HepG2 (cell line): ENCODE results near the gene PEPD. TPM values are rescaled to one million over a fixed set of nuclear protein-coding genes. Genes with fewer than 3 reads are reported as not detected.

Source experiments
- AKAP8 ChIP-seq: sonication (generic); formaldehyde crosslinking; IDR thresholded peaks from 2 replicates; pipeline ENCODE4 v1.5.1; 2020; ENCODE audit warnings: mild to moderate bottlenecking, missing genetic modification reagents
- BHLHE40 ChIP-seq: IDR thresholded peaks from 2 replicates; pipeline ENCODE4 v1.6.1; 2011; ENCODE audit warnings: low read length, improper control_type of control experiment
- DNMT1 ChIP-seq: sonication (generic); formaldehyde crosslinking; IDR thresholded peaks from 2 replicates; pipeline ENCODE4 v1.5.1; 2020; ENCODE audit warnings: mild to moderate bottlenecking, missing genetic modification reagents
- GATAD2A ChIP-seq: IDR thresholded peaks from 2 replicates; pipeline ENCODE4 v1.6.1; 2016
- MED1 ChIP-seq: sonication (generic); formaldehyde crosslinking; IDR thresholded peaks from 2 replicates; pipeline ENCODE4 v1.4.0; 2020; ENCODE audit warnings: missing genetic modification reagents
- NFATC3 ChIP-seq: sonication (generic); formaldehyde crosslinking; IDR thresholded peaks from 2 replicates; pipeline ENCODE4 v1.5.1; 2020; ENCODE audit warnings: mild to moderate bottlenecking, missing genetic modification reagents
- NFE2L1 ChIP-seq: sonication (generic); formaldehyde crosslinking; IDR thresholded peaks from 2 replicates; pipeline ENCODE4 v1.4.0; 2020; ENCODE audit warnings: missing genetic modification reagents, mild to moderate bottlenecking, borderline replicate concordance
- PAX8 ChIP-seq: sonication (generic); formaldehyde crosslinking; IDR thresholded peaks from 2 replicates; pipeline ENCODE4 v1.8.0; 2022; ENCODE audit warnings: mild to moderate bottlenecking, missing genetic modification reagents, borderline replicate concordance
- PLRG1 ChIP-seq: fragments of 450-650 bp; conservative IDR thresholded peaks from 2 replicates; pipeline ENCODE4 v1.6.1; 2016
- PRPF4 ChIP-seq: fragments of 200-400 bp; formaldehyde crosslinking; IDR thresholded peaks from 2 replicates; pipeline ENCODE4 v1.6.1; 2016; ENCODE audit warnings: low read length, low read depth; ENCODE audit not compliant: poor library complexity, severe bottlenecking
- RBAK ChIP-seq: sonication (generic); formaldehyde crosslinking; IDR thresholded peaks from 2 replicates; pipeline ENCODE4 v1.5.1; 2020; ENCODE audit warnings: mild to moderate bottlenecking, missing genetic modification reagents
- RBM39 ChIP-seq: fragments of 200-400 bp; formaldehyde crosslinking; IDR thresholded peaks from one replicate; pipeline ENCODE4 v1.6.1; 2018; ENCODE audit warnings: antibody characterized with exemption, mild to moderate bottlenecking, low read depth, low read length; ENCODE audit not compliant: poor library complexity, severe bottlenecking
- SAP130 ChIP-seq: IDR thresholded peaks from 2 replicates; pipeline ENCODE4 v1.6.1; 2016; ENCODE audit warnings: low read depth
- TOE1 ChIP-seq: sonication (generic); formaldehyde crosslinking; IDR thresholded peaks from 2 replicates; pipeline ENCODE4 v1.4.0; 2020; ENCODE audit warnings: mild to moderate bottlenecking, missing genetic modification reagents
- ZMYM3 ChIP-seq: sonication (generic); formaldehyde crosslinking; IDR thresholded peaks from 2 replicates; pipeline ENCODE4 v1.5.1; 2020; ENCODE audit warnings: mild to moderate bottlenecking, missing genetic modification reagents
- ZMYM4 ChIP-seq: sonication (generic); formaldehyde crosslinking; IDR thresholded peaks from 2 replicates; pipeline ENCODE4 v1.8.1; 2023; ENCODE audit warnings: mild to moderate bottlenecking, missing genetic modification reagents
- ZNF205 ChIP-seq: IDR thresholded peaks from 2 replicates; pipeline ENCODE4 v1.6.1; 2018; ENCODE audit warnings: missing biosample characterization, missing genetic modification reagents
- ZNF232 ChIP-seq: sonication (generic); formaldehyde crosslinking; IDR thresholded peaks from 2 replicates; pipeline ENCODE4 v1.4.0; 2020; ENCODE audit warnings: missing genetic modification reagents, borderline replicate concordance
- ZNF512 ChIP-seq: sonication (generic); formaldehyde crosslinking; IDR thresholded peaks from 2 replicates; pipeline ENCODE4 v1.4.0; 2020; ENCODE audit warnings: mild to moderate bottlenecking, missing genetic modification reagents
- polyA plus RNA-seq, 8 experiments: library from polyadenylated mRNA; depleted of rRNA in 3 of 8; stranded (reverse) in 7 of 8; unstranded in 1 of 8; fragments of >200 nt; fragmentation: Illumina TruSeq in 4 of 8; extraction: Trizol in 4 of 8; gene quantifications; 2 replicates each; pipeline versions ENCODE4 v1.2.1 to v1.2.3, GENCODE V29; 2011 to 2016; ENCODE audit warnings: low read depth in 4 of 8, missing spikeins in 1 of 8, mixed read lengths in 1 of 8; ENCODE audit not compliant: insufficient read depth in 1 of 8
- total RNA-seq, 5 experiments: library from RNA; depleted of rRNA; stranded (reverse); fragments of >200 nt; fragmentation: Illumina TruSeq; extraction: Trizol; gene quantifications; 2 replicates each; pipeline ENCODE4 v1.2.3, GENCODE V29; 2016; ENCODE audit warnings: low read depth in 1 of 5
- TF ChIP-seq, protein P1 (sequence below): IDR thresholded peaks from 2 replicates; pipeline ENCODE4 v1.4.0; 2020; ENCODE audit warnings: mild to moderate bottlenecking, missing genetic modification reagents
- TF ChIP-seq, protein P2 (sequence below): conservative IDR thresholded peaks from 2 replicates; pipeline ENCODE4 v1.6.1; 2018; ENCODE audit warnings: missing genetic modification reagents
- TF ChIP-seq, protein P3 (sequence below): sonication (generic); formaldehyde crosslinking; IDR thresholded peaks from 2 replicates; pipeline ENCODE4 v1.4.0; 2020; ENCODE audit warnings: missing genetic modification reagents

PEPD gene
- total and polyA plus RNA-seq, 2 of the 13 experiments (the other 11 are each of a cell fraction or from before 2014, with no cell fraction given) = 60.7 to 75.1 TPM

DNA sequence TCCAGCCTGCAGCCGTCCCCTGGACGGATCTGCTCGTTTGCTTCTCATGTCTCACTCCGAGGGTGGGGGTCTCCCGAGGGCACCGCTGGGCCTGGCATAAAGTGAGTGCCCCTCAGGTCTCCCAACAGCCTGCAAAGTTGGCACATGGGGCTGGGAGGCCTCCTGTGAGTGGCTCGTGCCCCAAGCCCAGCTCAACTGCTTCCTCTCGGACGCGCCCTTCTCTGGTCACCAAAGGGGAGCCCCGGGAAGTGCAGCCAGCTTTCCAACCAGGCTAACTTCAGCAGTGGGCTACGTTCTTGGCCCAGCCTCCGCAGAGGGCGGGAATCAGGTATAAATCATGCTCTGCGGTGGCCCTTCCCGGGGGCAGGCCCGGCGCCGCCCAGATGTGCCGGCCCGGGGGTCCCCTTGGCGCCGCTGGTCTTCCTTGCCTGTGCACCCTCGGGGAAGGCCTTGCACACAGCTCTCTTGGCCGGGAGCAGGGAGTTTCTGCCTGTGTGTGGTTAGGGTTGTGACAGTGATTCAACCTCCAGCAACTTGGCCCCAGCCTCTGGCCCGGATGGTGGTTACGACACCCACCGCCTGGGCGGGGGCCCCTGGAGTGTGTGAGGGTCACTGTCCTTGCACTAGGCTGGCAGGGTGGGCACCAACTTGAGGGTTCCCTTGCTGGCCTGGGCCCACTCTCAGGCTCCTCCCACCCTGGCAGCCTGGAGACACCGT is 127.4 kb downstream of the PEPD start (continued):
- TF ChIP-seq, protein P1, sequence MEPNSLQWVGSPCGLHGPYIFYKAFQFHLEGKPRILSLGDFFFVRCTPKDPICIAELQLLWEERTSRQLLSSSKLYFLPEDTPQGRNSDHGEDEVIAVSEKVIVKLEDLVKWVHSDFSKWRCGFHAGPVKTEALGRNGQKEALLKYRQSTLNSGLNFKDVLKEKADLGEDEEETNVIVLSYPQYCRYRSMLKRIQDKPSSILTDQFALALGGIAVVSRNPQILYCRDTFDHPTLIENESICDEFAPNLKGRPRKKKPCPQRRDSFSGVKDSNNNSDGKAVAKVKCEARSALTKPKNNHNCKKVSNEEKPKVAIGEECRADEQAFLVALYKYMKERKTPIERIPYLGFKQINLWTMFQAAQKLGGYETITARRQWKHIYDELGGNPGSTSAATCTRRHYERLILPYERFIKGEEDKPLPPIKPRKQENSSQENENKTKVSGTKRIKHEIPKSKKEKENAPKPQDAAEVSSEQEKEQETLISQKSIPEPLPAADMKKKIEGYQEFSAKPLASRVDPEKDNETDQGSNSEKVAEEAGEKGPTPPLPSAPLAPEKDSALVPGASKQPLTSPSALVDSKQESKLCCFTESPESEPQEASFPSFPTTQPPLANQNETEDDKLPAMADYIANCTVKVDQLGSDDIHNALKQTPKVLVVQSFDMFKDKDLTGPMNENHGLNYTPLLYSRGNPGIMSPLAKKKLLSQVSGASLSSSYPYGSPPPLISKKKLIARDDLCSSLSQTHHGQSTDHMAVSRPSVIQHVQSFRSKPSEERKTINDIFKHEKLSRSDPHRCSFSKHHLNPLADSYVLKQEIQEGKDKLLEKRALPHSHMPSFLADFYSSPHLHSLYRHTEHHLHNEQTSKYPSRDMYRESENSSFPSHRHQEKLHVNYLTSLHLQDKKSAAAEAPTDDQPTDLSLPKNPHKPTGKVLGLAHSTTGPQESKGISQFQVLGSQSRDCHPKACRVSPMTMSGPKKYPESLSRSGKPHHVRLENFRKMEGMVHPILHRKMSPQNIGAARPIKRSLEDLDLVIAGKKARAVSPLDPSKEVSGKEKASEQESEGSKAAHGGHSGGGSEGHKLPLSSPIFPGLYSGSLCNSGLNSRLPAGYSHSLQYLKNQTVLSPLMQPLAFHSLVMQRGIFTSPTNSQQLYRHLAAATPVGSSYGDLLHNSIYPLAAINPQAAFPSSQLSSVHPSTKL (CRISPR knock-in tag) = 0 out of 2 replicates have a peak, but pooled peaks have one; percentile 39
- TF ChIP-seq MED1 = no peak; the same call in 1 of the 2 replicates
- no peak for TF ChIP-seq ZNF512 (CRISPR knock-in tag)
- TF ChIP-seq NFE2L1 (CRISPR knock-in tag) = no peak
- no peak for TF ChIP-seq ZMYM4 (CRISPR knock-in tag)
- no peak for TF ChIP-seq ZNF232 (CRISPR knock-in tag)
- no peak for TF ChIP-seq RBM39
- no peak for TF ChIP-seq AKAP8
- TF ChIP-seq ZNF205 (CRISPR knock-in tag) = no peak
- TF ChIP-seq NFATC3 (CRISPR knock-in tag) = no peak
- no peak for TF ChIP-seq DNMT1 (CRISPR knock-in tag)
- TF ChIP-seq RBAK (CRISPR knock-in tag) = no peak
- no peak for TF ChIP-seq BHLHE40
- 0 out of 2 replicates have a peak, but pooled peaks have one; percentile 23 for TF ChIP-seq ZMYM3 (CRISPR knock-in tag)
- TF ChIP-seq SAP130 (CRISPR knock-in tag) = peak; percentile 59
- no peak for TF ChIP-seq PRPF4
- TF ChIP-seq, protein P2, sequence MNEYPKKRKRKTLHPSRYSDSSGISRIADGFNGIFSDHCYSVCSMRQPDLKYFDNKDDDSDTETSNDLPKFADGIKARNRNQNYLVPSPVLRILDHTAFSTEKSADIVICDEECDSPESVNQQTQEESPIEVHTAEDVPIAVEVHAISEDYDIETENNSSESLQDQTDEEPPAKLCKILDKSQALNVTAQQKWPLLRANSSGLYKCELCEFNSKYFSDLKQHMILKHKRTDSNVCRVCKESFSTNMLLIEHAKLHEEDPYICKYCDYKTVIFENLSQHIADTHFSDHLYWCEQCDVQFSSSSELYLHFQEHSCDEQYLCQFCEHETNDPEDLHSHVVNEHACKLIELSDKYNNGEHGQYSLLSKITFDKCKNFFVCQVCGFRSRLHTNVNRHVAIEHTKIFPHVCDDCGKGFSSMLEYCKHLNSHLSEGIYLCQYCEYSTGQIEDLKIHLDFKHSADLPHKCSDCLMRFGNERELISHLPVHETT (CRISPR knock-in tag) = no peak
- TF ChIP-seq GATAD2A (CRISPR knock-in tag) = peak; percentile 76
- no peak for TF ChIP-seq PLRG1
- TF ChIP-seq PAX8 (CRISPR knock-in tag) = no peak
- no peak for TF ChIP-seq TOE1 (CRISPR knock-in tag)
- TF ChIP-seq, protein P3, sequence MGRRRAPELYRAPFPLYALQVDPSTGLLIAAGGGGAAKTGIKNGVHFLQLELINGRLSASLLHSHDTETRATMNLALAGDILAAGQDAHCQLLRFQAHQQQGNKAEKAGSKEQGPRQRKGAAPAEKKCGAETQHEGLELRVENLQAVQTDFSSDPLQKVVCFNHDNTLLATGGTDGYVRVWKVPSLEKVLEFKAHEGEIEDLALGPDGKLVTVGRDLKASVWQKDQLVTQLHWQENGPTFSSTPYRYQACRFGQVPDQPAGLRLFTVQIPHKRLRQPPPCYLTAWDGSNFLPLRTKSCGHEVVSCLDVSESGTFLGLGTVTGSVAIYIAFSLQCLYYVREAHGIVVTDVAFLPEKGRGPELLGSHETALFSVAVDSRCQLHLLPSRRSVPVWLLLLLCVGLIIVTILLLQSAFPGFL (CRISPR knock-in tag) = no peak
